HepG2 (cell line): Measurements from ENCODE around the gene ACRBP. TPM values are rescaled to one million over a fixed set of nuclear protein-coding genes. Genes with fewer than 3 reads are reported as not detected.

ENCODE experiments used
- ATAC-seq: fragments of 200-7000 bp; cut with Tn5 transposase; 3 replicates; pipeline ENCODE4 v1.9.1; 2020; ENCODE audit warnings: mild to moderate bottlenecking, moderate library complexity
- BruUV-seq: library from RNA; stranded (reverse); fragments of 400-500 nt; replicated peaks from 2 replicates; lab custom pipeline; 2021; lab: Mats Ljungman, UMichigan
- CTCF ChIA-PET: fragments of 300-600 bp; formaldehyde crosslinking; extraction: SDS; loops from one replicate; lab custom pipeline; 2021; ENCODE audit warnings: low total read pairs, inconsistent platforms, low intra/inter-chr PET ratio; lab: Yijun Ruan, JAX
- POLR2A ChIA-PET: fragments of 350-600 bp; sonication (Branson Sonifier 250); formaldehyde crosslinking; loops from one replicate; lab custom pipeline; 2020; ENCODE audit warnings: antibody characterized with exemption, inconsistent platforms; lab: Yijun Ruan, JAX
- DNase-seq: peaks from one replicate; pipeline ENCODE4 v3.0.0-alpha.2; 2015; ENCODE audit warnings: low spot score
- FAIRE-seq: peaks from 3 replicates; lab custom pipeline; 2011; peaks lifted over from hg19 to GRCh38; lab: Jason Lieb, UNC
- H2AFZ ChIP-seq: one replicate; pipeline ENCODE4 v1.6.1; 2011; ENCODE audit warnings: low read length, inconsistent platforms
- H3K27ac ChIP-seq: fragments of 300-600 bp; 3 replicates; pipeline ENCODE4 v1.8.0; 2011; ENCODE audit warnings: mixed run types, mild to moderate bottlenecking, mixed read lengths, low read length, inconsistent platforms; ENCODE audit not compliant: insufficient read depth; ENCODE audit errors: extremely low read length
- H3K27me3 ChIP-seq, 2 experiments: fragments of 200-600 bp in 1 of 2; 2 replicates in 1 of 2; 3 replicates in 1 of 2; pipeline versions ENCODE4 v1.6.0 to v1.8.0; 2011; ENCODE audit warnings: low read length in 2 of 2, mild to moderate bottlenecking in 2 of 2, moderate library complexity in 2 of 2, inconsistent platforms in 1 of 2; ENCODE audit not compliant: insufficient read depth in 2 of 2, control insufficient read depth in 1 of 2
- H3K36me3 ChIP-seq, 2 experiments: fragments of 200-600 bp in 1 of 2; replicated peaks in 1 of 2; 2 replicates in 1 of 2; 3 replicates in 1 of 2; pipeline versions ENCODE4 v1.5.1 to v1.8.0; 2011; ENCODE audit warnings: low read length in 2 of 2, inconsistent platforms in 1 of 2; ENCODE audit not compliant: insufficient read depth in 2 of 2, control insufficient read depth in 1 of 2
- H3K4me1 ChIP-seq: 2 replicates; pipeline ENCODE4 v1.5.1; 2012; ENCODE audit warnings: low read length, inconsistent platforms; ENCODE audit not compliant: insufficient read depth
- H3K4me2 ChIP-seq: 2 replicates; pipeline ENCODE4 v1.6.0; 2011; ENCODE audit warnings: low read depth, low read length, inconsistent platforms
- H3K4me3 ChIP-seq, 3 experiments: fragments of 200-600 bp in 1 of 3; sonication (generic), shearing (Covaris generic) in 1 of 3; replicated peaks in 1 of 3; 2 replicates each; pipeline ENCODE4 v1.5.1; 2011 to 2016; ENCODE audit warnings: low read length in 3 of 3, inconsistent platforms in 2 of 3, low read depth in 2 of 3, mild to moderate bottlenecking in 2 of 3, control low read depth in 1 of 3, mixed read lengths in 1 of 3; ENCODE audit not compliant: insufficient read depth in 1 of 3
- H3K79me2 ChIP-seq: one replicate; pipeline ENCODE4 v1.6.1; 2011; ENCODE audit warnings: low read length, inconsistent platforms; ENCODE audit not compliant: insufficient read depth
- H3K9ac ChIP-seq: 2 replicates; pipeline ENCODE4 v1.6.0; 2011; ENCODE audit warnings: mild to moderate bottlenecking, low read depth, low read length, inconsistent platforms; ENCODE audit not compliant: insufficient read depth
- H3K9me3 ChIP-seq: 2 replicates; pipeline ENCODE4 v1.5.1; 2012; ENCODE audit warnings: mild to moderate bottlenecking, low read length
- H4K20me1 ChIP-seq: 2 replicates; pipeline ENCODE4 v1.6.0; 2011; ENCODE audit warnings: inconsistent platforms, mild to moderate bottlenecking, low read length, moderate library complexity; ENCODE audit not compliant: insufficient read depth
- NR2F2 ChIP-seq: IDR thresholded peaks from 2 replicates; pipeline ENCODE4 v1.6.1; 2012; ENCODE audit warnings: low read depth, inconsistent platforms, borderline replicate concordance
- ZBTB33 ChIP-seq: sonication (generic); formaldehyde crosslinking; IDR thresholded peaks from 2 replicates; pipeline ENCODE4 v1.4.0; 2020; ENCODE audit warnings: missing genetic modification reagents
- ZNF724P ChIP-seq: sonication (generic); formaldehyde crosslinking; IDR thresholded peaks from 2 replicates; pipeline ENCODE4 v1.8.0; 2022; ENCODE audit warnings: missing genetic modification reagents, borderline replicate concordance
- WGBS: methylation state at CpG from one replicate; pipeline ENCODE4 v1.1.6; 2017; ENCODE audit warnings: low lambda C conversion rate; 5-methylcytosine and 5-hydroxymethylcytosine counted together
- in situ Hi-C: cut with HindIII; loops from 2 replicates; pipeline ENCODE4 v1.10.0; 2017; ENCODE audit warnings: low pct_unique_long_range_greater_than_20kb; ENCODE audit not compliant: extremely low pct_ligation_motif_present
- intact Hi-C: fragments of 100-400 bp; cut with micrococcal nuclease; formaldehyde crosslinking; loops from one replicate; pipeline ENCODE4 v1.10.0; 2022; ENCODE audit not compliant: unreplicated experiment
- polyA plus RNA-seq, 8 experiments: library from polyadenylated mRNA; depleted of rRNA in 3 of 8; stranded (reverse) in 7 of 8; unstranded in 1 of 8; fragments of >200 nt; fragmentation: Illumina TruSeq in 4 of 8; extraction: Trizol in 4 of 8; gene quantifications; 2 replicates each; pipeline versions ENCODE4 v1.2.1 to v1.2.3, GENCODE V29; 2011 to 2016; ENCODE audit warnings: low read depth in 4 of 8, missing spikeins in 1 of 8, mixed read lengths in 1 of 8; ENCODE audit not compliant: insufficient read depth in 1 of 8
- total RNA-seq, 5 experiments: library from RNA; depleted of rRNA; stranded (reverse); fragments of >200 nt; fragmentation: Illumina TruSeq; extraction: Trizol; gene quantifications; 2 replicates each; pipeline ENCODE4 v1.2.3, GENCODE V29; 2016; ENCODE audit warnings: low read depth in 1 of 5

Gene ACRBP
- total and polyA plus RNA-seq, 2 of the 13 experiments (the other 11 are each of a cell fraction or from before 2014, with no cell fraction given): 0.46 TPM; not detected in 1

DNA sequence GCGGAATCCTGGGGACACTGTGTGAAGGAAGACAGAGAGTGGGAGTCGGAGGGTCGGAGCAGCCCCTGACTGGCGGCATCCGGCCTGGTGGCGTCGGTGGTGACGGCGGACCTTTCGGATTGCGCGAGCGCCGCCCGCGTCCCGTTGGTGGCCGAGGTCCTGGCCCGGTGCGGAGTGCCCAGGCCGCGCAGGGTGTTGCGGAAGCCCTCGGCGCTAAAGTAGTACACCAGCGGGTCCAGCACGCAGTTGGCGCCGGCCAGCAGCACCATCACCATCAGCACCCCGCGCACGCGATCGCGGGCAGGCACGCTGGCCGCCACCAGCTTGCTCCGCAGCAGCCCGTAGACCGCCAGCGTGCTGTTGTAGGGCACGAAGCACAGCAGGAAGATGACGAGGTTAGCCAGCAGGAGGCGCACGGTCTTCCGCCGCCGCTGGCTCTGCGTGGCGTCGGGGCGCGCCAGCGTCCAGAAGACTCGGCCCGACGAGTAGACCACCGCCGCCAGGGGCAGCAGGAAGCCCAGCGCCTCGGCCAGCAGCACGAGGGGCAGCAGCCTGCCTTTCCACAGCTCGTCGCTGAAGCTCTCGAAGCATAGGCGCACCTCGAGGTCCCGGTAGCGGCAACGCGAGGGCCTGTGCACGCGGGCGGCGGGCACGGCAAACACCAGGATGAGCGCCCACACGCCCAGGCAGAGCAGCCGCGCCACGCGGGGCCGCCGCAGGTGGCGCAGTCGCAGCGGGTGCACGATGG is 26.9 kb downstream of the ACRBP start:
- no peak overlapping the region for H3K4me2 ChIP-seq
- H3K36me3 ChIP-seq: no peaks in the 10 kb centered on the region
- peaks cover 18% of the 10 kb centered on the region for H3K4me1 ChIP-seq
- H3K27ac ChIP-seq: no peak overlapping the region
- H3K9me3 ChIP-seq: no peaks in the 10 kb centered on the region
- no peaks in the 10 kb centered on the region for H3K27me3 ChIP-seq
- FAIRE-seq (no peak), ATAC-seq (no peak), DNase-seq (no peak)
- POLR2A ChIA-PET: no interaction called here
- in situ Hi-C loops (no loop called here), intact Hi-C loops (no loop called here)
- TF ChIP-seq NR2F2 (no peak), ZNF724P (CRISPR knock-in tag) (no peak), ZBTB33 (peak; percentile 88)
- H3K79me2 ChIP-seq: no peaks in the 10 kb centered on the region
- 91% methylated on average over 35 of the region's 88 CpGs for WGBS
- no peaks in the 10 kb centered on the region for H4K20me1 ChIP-seq
- no peak overlapping the region for H3K4me3 ChIP-seq
- H3K9ac ChIP-seq: no peak overlapping the region
- no peak overlapping the region for H2AFZ ChIP-seq
- no TSS peak for BruUV-seq
- CTCF ChIA-PET: no interaction called here
